Umbilical cord (tissue), 2 donors: ENCODE data around the gene MYL6B. TPM values are rescaled to one million over a fixed set of nuclear protein-coding genes. Genes with fewer than 3 reads are reported as not detected.
"Not testable (repeated sequence)": the region's sequence is repeated elsewhere in the genome, so short reads cannot be mapped to it uniquely, and the experiment has no call there.

Source experiments
- DNase-seq: peaks from one replicate; pipeline ENCODE4 v3.0.0-alpha.2; 2015; ENCODE audit warnings: low spot score
- total RNA-seq: library from RNA; depleted of rRNA; stranded (reverse); fragments of >200 nt; gene quantifications from one replicate; pipeline ENCODE4 v1.2.3, GENCODE V29; 2014; ENCODE audit warnings: low replicate concordance; ENCODE audit not compliant: insufficient read depth

The MYL6B gene
- 38.8 TPM for total RNA-seq

- DNase-seq: peak; percentile 96
Observed at GRCh38 chr12:56152132-56152755, at the start of gene MYL6B. TSS of gene MYL6B (plus strand) at chr12:56152587. CDS start at chr12:56153919, 1,332 bp downstream.

- DNase-seq: no peak
Observed at GRCh38 chr12:56102683-56103065, 49.7 kb upstream of the MYL6B start.

GRCh38 chr12:56103066-56103711 lies 49.2 kb upstream of the MYL6B start:
- no peak for DNase-seq

- DNase-seq: no peak
Observed at GRCh38 chr12:56103823-56104108, 48.6 kb upstream of the MYL6B start.

- peak; percentile 100 for DNase-seq
Observed at GRCh38 chr12:56104109-56104814, 48.1 kb upstream of the MYL6B start, which contains the start of gene PA2G4. TSS of gene PA2G4 (plus strand) at chr12:56104559. CDS start at chr12:56104738, 179 bp downstream.

GRCh38 chr12:56104815-56105608 lies 47.4 kb upstream of the MYL6B start:
- DNase-seq: no peak

GRCh38 chr12:56105609-56105902 lies 46.8 kb upstream of the MYL6B start:
- DNase-seq: no peak

GRCh38 chr12:56107242-56107641 lies 45.1 kb upstream of the MYL6B start:
- no peak for DNase-seq

GRCh38 chr12:56110571-56110970 lies 41.8 kb upstream of the MYL6B start:
- DNase-seq: peak; percentile 66

GRCh38 chr12:56114084-56114483 lies 38.3 kb upstream of the MYL6B start:
- no peak for DNase-seq

- DNase-seq: no peak
Observed at GRCh38 chr12:56115329-56115728, 37.1 kb upstream of the MYL6B start.

GRCh38 chr12:56116267-56117081 lies 35.9 kb upstream of the MYL6B start, which contains the start of gene RPL41:
TSS of gene RPL41 (plus strand) at chr12:56116633.
- peak; percentile 97 for DNase-seq

GRCh38 chr12:56117082-56117706 lies 35.2 kb upstream of the MYL6B start:
- not testable (repeated sequence) for DNase-seq

GRCh38 chr12:56117778-56118687 lies 34.4 kb upstream of the MYL6B start, which contains the start of gene ZC3H10:
TSS of gene ZC3H10 (plus strand) at chr12:56118266. CDS start at chr12:56120563, 2,297 bp downstream.
- peak; percentile 99 for DNase-seq

- no peak for DNase-seq
Observed at GRCh38 chr12:56118688-56119357, 33.6 kb upstream of the MYL6B start.

- peak; percentile 96 for DNase-seq
Observed at GRCh38 chr12:56119361-56119796, 33.0 kb upstream of the MYL6B start.

GRCh38 chr12:56120158-56120846 lies 32.1 kb upstream of the MYL6B start:
- no peak for DNase-seq

GRCh38 chr12:56121204-56121870 lies 31.1 kb upstream of the MYL6B start:
- DNase-seq: no peak
